Lower leg skin (tissue), 3 donors: ENCODE measurements around the gene ANKFN1.

ENCODE experiments used
- CTCF ChIP-seq, 3 donors: fragments of 450-650 bp; IDR thresholded peaks; one replicate each; pipeline ENCODE4 v1.5.1; 2016; ENCODE audit warnings: antibody characterized with exemption in 3 of 3, mild to moderate bottlenecking in 3 of 3, moderate library complexity in 2 of 3
- POLR2A ChIP-seq, 2 donors: fragments of 450-650 bp; IDR thresholded peaks; one replicate each; pipeline ENCODE4 v1.6.1; 2016 to 2017; ENCODE audit warnings: antibody characterized with exemption in 2 of 2, mild to moderate bottlenecking in 1 of 2, moderate library complexity in 1 of 2

DNA sequence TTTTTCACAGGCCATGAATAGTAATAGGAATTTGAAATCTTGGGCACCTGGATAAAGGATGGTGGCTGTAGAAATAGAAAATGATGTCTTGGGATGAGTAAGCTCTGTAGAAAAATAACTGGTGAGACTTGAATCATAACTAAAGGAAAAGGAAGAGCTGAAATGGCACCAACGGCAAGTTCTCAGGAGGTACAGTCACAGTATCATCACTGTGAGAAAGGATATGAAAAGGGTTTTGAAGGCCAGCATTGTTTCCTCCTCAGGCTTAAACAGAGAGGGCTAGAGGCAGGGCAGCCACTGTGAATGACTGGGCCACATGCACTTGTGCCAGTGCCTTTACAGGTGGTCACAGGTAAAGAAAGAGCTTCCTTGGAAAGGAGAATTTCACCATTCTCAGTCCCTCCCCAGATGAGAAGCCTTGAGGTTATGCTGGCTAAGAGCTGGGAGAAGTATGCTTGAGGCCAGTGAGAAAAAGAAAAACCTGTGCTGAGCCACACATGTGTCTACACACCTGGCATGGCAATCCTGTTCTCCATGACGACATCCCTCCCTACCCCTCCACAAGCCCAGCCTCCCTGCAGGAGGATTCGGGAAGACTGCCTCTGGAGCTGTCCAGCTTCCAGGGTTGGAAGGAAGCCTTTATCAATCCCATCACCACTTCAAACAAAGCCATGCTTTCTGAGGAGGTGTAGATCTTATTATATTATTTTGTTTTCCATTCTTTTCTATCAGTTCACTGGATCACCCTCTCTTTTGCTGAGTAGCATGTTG, 3.8 kb upstream of the ANKFN1 start:
- TF ChIP-seq CTCF (IDR thresholded peaks at IDR 0.05) (no peak), POLR2A (IDR thresholded peaks at IDR 0.05) (no peak)
